Natural killer cell (primary cell): ENCODE measurements around the gene VAMP2. TPM values are rescaled to one million over a fixed set of nuclear protein-coding genes. Genes with fewer than 3 reads are reported as not detected.

Experiments
- ATAC-seq, 3 donors: fragments of 150-1000 bp in 2 of 3; fragments of 200-7000 bp in 1 of 3; cut with Tn5 transposase; 1 replicate in 1 of 3; 2 replicates in 2 of 3; pipeline ENCODE4 v1.10.0; 2021; ENCODE audit warnings: mild to moderate bottlenecking in 2 of 3, moderate library complexity in 2 of 3
- DNase-seq, 2 donors: peaks; one replicate each; pipeline versions ENCODE4 v3.0.0 to v3.0.0-alpha.2; 2013 to 2021; ENCODE audit warnings: mixed read lengths in 1 of 2
- H3K27ac ChIP-seq: one replicate; pipeline ENCODE4 v1.5.1; 2013; ENCODE audit warnings: mild to moderate bottlenecking, low read length
- H3K27me3 ChIP-seq: one replicate; pipeline ENCODE4 v1.6.1; 2013; ENCODE audit warnings: low read length; ENCODE audit not compliant: control insufficient read depth, insufficient read depth
- H3K36me3 ChIP-seq: one replicate; pipeline ENCODE4 v1.6.1; 2013; ENCODE audit warnings: low read length; ENCODE audit not compliant: control insufficient read depth, insufficient read depth
- H3K4me1 ChIP-seq: one replicate; pipeline ENCODE4 v1.6.1; 2013; ENCODE audit warnings: low read length; ENCODE audit not compliant: control insufficient read depth, insufficient read depth
- H3K4me3 ChIP-seq: one replicate; pipeline ENCODE4 v1.5.1; 2013; ENCODE audit warnings: low read length
- H3K9me3 ChIP-seq: one replicate; pipeline ENCODE4 v1.6.1; 2013; ENCODE audit warnings: low read length; ENCODE audit not compliant: control insufficient read depth, insufficient read depth
- H3K27ac Mint-ChIP-seq, 2 donors: one replicate each; pipeline ENCODE4 v1.8.0; 2022; ENCODE audit warnings: mild to moderate bottlenecking in 2 of 2, mixed read lengths in 2 of 2, moderate library complexity in 1 of 2
- H3K27me3 Mint-ChIP-seq, 2 donors: one replicate each; pipeline ENCODE4 v1.8.0; 2022; ENCODE audit warnings: low read depth in 2 of 2, mixed read lengths in 2 of 2
- H3K36me3 Mint-ChIP-seq: one replicate; pipeline ENCODE4 v1.8.0; 2022; ENCODE audit warnings: mixed read lengths
- H3K4me1 Mint-ChIP-seq, 2 donors: one replicate each; pipeline ENCODE4 v1.8.0; 2022; ENCODE audit warnings: mixed read lengths in 2 of 2
- H3K4me3 Mint-ChIP-seq: one replicate; pipeline ENCODE4 v1.8.0; 2022; ENCODE audit warnings: mild to moderate bottlenecking, moderate library complexity, mixed read lengths
- H3K9me3 Mint-ChIP-seq, 2 donors: one replicate each; pipeline ENCODE4 v1.8.0; 2022; ENCODE audit warnings: mixed read lengths in 2 of 2
- CTCF ChIP-seq: fragments of 200-600 bp; IDR thresholded peaks from one replicate; pipeline ENCODE4 v1.8.0; 2022; ENCODE audit warnings: antibody characterized with exemption
- WGBS: methylation state at CpG from one replicate; pipeline ENCODE4 v1.1.7; 2013; ENCODE audit warnings: missing lambda C conversion rate; ENCODE audit not compliant: insufficient coverage; 5-methylcytosine and 5-hydroxymethylcytosine counted together
- intact Hi-C: fragments of 100-400 bp; cut with micrococcal nuclease; formaldehyde crosslinking; loops from one replicate; pipeline ENCODE4 v1.14.2; 2022
- total RNA-seq, 4 donors: library from RNA; stranded (reverse); fragments of 120-200 nt in 1 of 4; gene quantifications; one replicate each; pipeline versions ENCODE4 v1.2.3 to v1.2.4, GENCODE V29; 2013 to 2022

VAMP2 gene
- total RNA-seq, 3 donors from 2014 or later (not counting 1 experiment from before 2014, with no cell fraction given), result 191 to 315 (median 234) TPM

GRCh38 chr17:8133941-8134340 is 28.8 kb downstream of the VAMP2 start:
- Histone ChIP-seq H3K4me1 (peaks cover 13% of the 10 kb centered on the region), H3K27me3 (no peaks in the 10 kb centered on the region), H3K27ac (no peak overlapping the region), H3K36me3 (no peaks in the 10 kb centered on the region), H3K9me3 (no peaks in the 10 kb centered on the region), H3K4me3 (no peak overlapping the region)
- Mint-ChIP-seq H3K36me3 (no peaks in the 10 kb centered on the region), H3K27ac (no peak overlapping the region), H3K9me3 (no peaks in the 10 kb centered on the region), H3K4me1 (no peaks in the 10 kb centered on the region), H3K4me3 (no peak overlapping the region), H3K27me3 (peaks cover 10 to 12% of the 10 kb centered on the region in 2 donors)
- DNase-seq, result no peak
- no peak for TF ChIP-seq CTCF
- intact Hi-C loops, result no loop called here
- ATAC-seq, result no peak
- 85% methylated on average over 4 of the region's 4 CpGs for WGBS

- intact Hi-C loops, result no loop called here
- no peak overlapping the region for H3K27ac Mint-ChIP-seq
- DNase-seq (no peak), ATAC-seq (no peak)
- H3K27ac ChIP-seq, result no peak overlapping the region
- peaks cover 10 to 12% of the 10 kb centered on the region in 2 donors for H3K27me3 Mint-ChIP-seq
- 88% methylated on average over 12 of the region's 12 CpGs for WGBS
- no peak overlapping the region for H3K4me3 Mint-ChIP-seq
- H3K4me1 Mint-ChIP-seq, result no peaks in the 10 kb centered on the region
- peaks cover 9% of the 10 kb centered on the region for H3K4me1 ChIP-seq
- no peak for TF ChIP-seq CTCF
- H3K9me3 Mint-ChIP-seq, result no peaks in the 10 kb centered on the region
- H3K36me3 Mint-ChIP-seq, result no peaks in the 10 kb centered on the region
- H3K36me3 ChIP-seq, result no peaks in the 10 kb centered on the region
- H3K4me3 ChIP-seq, result no peak overlapping the region
- H3K9me3 ChIP-seq, result no peaks in the 10 kb centered on the region
- H3K27me3 ChIP-seq, result no peaks in the 10 kb centered on the region
These were observed 29.3 kb downstream of the VAMP2 start for GRCh38 chr17:8133399-8133798.

- H3K9me3 ChIP-seq, result no peaks in the 10 kb centered on the region
- no peak for ATAC-seq
- peaks cover 16% of the 10 kb centered on the region in 2 donors for H3K27me3 Mint-ChIP-seq
- no peak overlapping the region for H3K27ac Mint-ChIP-seq
- no peak overlapping the region for H3K4me3 ChIP-seq
- no peaks in the 10 kb centered on the region for H3K27me3 ChIP-seq
- H3K9me3 Mint-ChIP-seq, result no peaks in the 10 kb centered on the region
- H3K4me3 Mint-ChIP-seq, result no peak overlapping the region
- peaks cover 5% of the 10 kb centered on the region in 2 donors for H3K4me1 Mint-ChIP-seq
- no peak for DNase-seq
- no peaks in the 10 kb centered on the region for H3K36me3 Mint-ChIP-seq
- peaks cover 4% of the 10 kb centered on the region for H3K4me1 ChIP-seq
- TF ChIP-seq CTCF, result no peak
- 86% methylated on average over 3 of the region's 3 CpGs for WGBS
- no peaks in the 10 kb centered on the region for H3K36me3 ChIP-seq
- H3K27ac ChIP-seq, result no peak overlapping the region
- intact Hi-C loops, result no loop called here
These were observed 30.8 kb downstream of the VAMP2 start for GRCh38 chr17:8131844-8132441.
